ENCODE results near the gene SLC25A18. TPM values are rescaled to one million over a fixed set of nuclear protein-coding genes. Genes with fewer than 3 reads are reported as not detected.

Gene SLC25A18
- total RNA-seq, 5 donors from 2014 or later (not counting 1 experiment from before 2014, with no cell fraction given) = not detected

DNA sequence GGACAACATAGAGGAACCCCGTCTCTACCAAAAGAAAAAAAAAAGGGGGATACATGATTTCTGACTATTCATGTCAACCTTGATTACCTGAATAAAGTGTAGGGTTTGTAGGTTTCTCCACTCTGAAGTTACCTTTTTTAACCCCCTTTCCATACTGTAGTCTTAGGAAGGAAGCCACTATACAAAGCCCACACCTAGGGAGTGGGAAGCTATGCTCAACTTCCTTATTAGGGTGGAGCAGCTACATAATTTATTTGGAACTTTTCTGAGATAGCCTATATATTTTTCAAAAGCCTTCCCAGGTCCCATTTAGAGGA is 65.8 kb downstream of the SLC25A18 start:
- no peak for ATAC-seq (replicated peaks in 1 of 4)
- CTCF ChIA-PET = interaction anchor here in 1 of 2 donors (0.8 kb wide), 1 partner anchor 10 kb away, joined by 3 read pairs; no protein-coding TSS in a partner anchor
- Histone ChIP-seq H3K36me3 (ENCODE audit: control insufficient read depth in 2 of 2, extremely low read depth in 1 of 2, insufficient read depth in 1 of 2, low read length in 1 of 2) (peaks cover 0 to 8% of the 10 kb centered on the region in 2 donors), H3K27ac (ENCODE audit: low read length) (peak overlapping the region; percentile 76), H3K27me3 (replicated peaks in 1 of 2; ENCODE audit: control insufficient read depth in 2 of 2, extremely low read depth in 1 of 2, insufficient read depth in 2 of 2, low read length in 1 of 2) (no peaks in the 10 kb centered on the region), H3K4me1 (ENCODE audit: control insufficient read depth in 1 of 2, extremely low read depth in 1 of 2, insufficient read depth in 2 of 2, low read length in 2 of 2) (peaks cover 9 to 39% of the 10 kb centered on the region in 2 experiments), H3K4me3 (ENCODE audit: control insufficient read depth in 1 of 2, extremely low read depth in 1 of 2, low read length in 1 of 2) (peak overlapping the region; percentile 89 to 100), H3K9me3 (no peaks in the 10 kb centered on the region)
- no peak for DNase-seq
- POLR2A ChIA-PET = no interaction called here
- Mint-ChIP-seq H3K4me3 (peak overlapping the region; percentile 89 to 98 (median 94)), H3K36me3 (no peaks in the 10 kb centered on the region), H3K27me3 (no peaks in the 10 kb centered on the region), H3K9me3 (no peaks in the 10 kb centered on the region), H3K4me1 (peaks cover 25 to 33% (median 30%) of the 10 kb centered on the region in 3 donors), H3K27ac (peak overlapping the region; percentile 92 to 96)
- WGBS (ENCODE audit: insufficient coverage) = no CpG with 5 or more reads among the region's 1 CpG

DNA sequence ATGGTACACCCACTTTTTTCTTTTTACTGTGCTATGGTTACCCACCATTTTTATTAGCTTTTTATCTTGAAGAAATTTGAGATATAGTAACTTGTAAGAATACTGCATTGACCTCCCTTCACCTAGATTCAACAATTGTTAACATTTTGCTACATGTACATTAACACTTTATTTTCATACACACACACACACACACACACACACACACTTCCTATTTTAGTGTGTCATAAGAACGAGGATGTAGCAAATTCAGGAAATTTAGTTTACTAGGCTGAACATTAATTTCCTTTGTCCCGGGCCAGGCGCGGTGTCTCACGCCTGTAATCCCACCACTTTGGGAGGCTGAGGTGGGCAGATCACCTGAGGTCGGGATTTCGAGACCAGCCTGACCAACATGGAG is 66.3 kb downstream of the SLC25A18 start:
- peak overlapping the region in 1 of 2 donors; percentile 28 for H3K27ac Mint-ChIP-seq
- no peaks in the 10 kb centered on the region for H3K36me3 Mint-ChIP-seq
- H3K4me3 Mint-ChIP-seq = peak overlapping the region in 2 of 3 donors; percentile 34 to 94
- ChIA-PET POLR2A (no interaction called here), CTCF (interaction anchor here in 1 of 2 donors (0.8 kb wide), 1 partner anchor 10 kb away, joined by 3 read pairs; no protein-coding TSS in a partner anchor)
- no peaks in the 10 kb centered on the region for H3K9me3 Mint-ChIP-seq
- peaks cover 9 to 34% of the 10 kb centered on the region in 2 experiments for H3K4me1 ChIP-seq (ENCODE audit: control insufficient read depth in 1 of 2, extremely low read depth in 1 of 2, insufficient read depth in 2 of 2, low read length in 2 of 2)
- no CpG with 5 or more reads among the region's 7 CpGs for WGBS (ENCODE audit: insufficient coverage)
- H3K4me1 Mint-ChIP-seq = peaks cover 21 to 30% (median 27%) of the 10 kb centered on the region in 3 donors
- DNase-seq = no peak
- H3K36me3 ChIP-seq (ENCODE audit: control insufficient read depth in 2 of 2, extremely low read depth in 1 of 2, insufficient read depth in 1 of 2, low read length in 1 of 2) = peaks cover 0 to 5% of the 10 kb centered on the region in 2 donors
- no peaks in the 10 kb centered on the region for H3K9me3 ChIP-seq
- H3K27me3 Mint-ChIP-seq = no peaks in the 10 kb centered on the region
- H3K27ac ChIP-seq (ENCODE audit: low read length) = peak overlapping the region; percentile 76
- H3K4me3 ChIP-seq (ENCODE audit: control insufficient read depth in 1 of 2, extremely low read depth in 1 of 2, low read length in 1 of 2) = no peak overlapping the region
- no peak for ATAC-seq (replicated peaks in 1 of 4)
- no peaks in the 10 kb centered on the region for H3K27me3 ChIP-seq (replicated peaks in 1 of 2; ENCODE audit: control insufficient read depth in 2 of 2, extremely low read depth in 1 of 2, insufficient read depth in 2 of 2, low read length in 1 of 2)

DNA sequence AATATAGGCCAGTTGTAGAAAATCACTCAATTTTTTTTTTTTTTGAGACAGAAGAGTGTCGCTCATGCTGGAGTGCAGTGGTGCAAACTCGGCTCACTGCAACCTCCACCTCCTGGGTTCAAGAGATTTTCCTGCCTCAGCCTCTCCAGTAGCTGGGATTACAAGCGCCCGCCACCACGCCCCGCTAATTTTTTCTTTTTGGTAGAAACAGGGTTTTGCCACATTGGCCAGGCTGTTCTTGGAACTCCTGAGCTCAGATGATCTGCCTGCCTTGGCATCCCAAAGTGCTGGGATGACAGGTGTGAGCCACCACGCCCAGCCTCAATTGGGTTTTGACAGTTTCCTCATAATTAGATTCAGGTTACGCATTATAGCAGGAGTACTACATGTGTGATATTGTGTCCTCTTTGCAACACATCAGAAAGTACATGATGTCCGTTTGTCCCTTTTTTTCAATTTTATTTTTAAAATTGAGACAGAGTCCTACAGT is 67.8 kb downstream of the SLC25A18 start:
- CTCF ChIA-PET = no interaction called here
- H3K27ac ChIP-seq (ENCODE audit: low read length) = no peak overlapping the region
- Mint-ChIP-seq H3K36me3 (no peaks in the 10 kb centered on the region), H3K4me3 (peak overlapping the region in 1 of 3 donors; percentile 26), H3K4me1 (peaks cover 9 to 18% (median 15%) of the 10 kb centered on the region in 3 donors), H3K27ac (peak overlapping the region in 1 of 2 donors; percentile 11), H3K9me3 (no peaks in the 10 kb centered on the region), H3K27me3 (no peaks in the 10 kb centered on the region)
- POLR2A ChIA-PET = interaction anchor here (0.6 to 0.7 kb wide), 4 partner anchors 12 to 1491 kb away, joined by 3 to 6 read pairs (median 4); partner anchors contain the start of gene DGCR2 (in 1 of the 2)
- no peaks in the 10 kb centered on the region for H3K36me3 ChIP-seq (ENCODE audit: control insufficient read depth in 2 of 2, extremely low read depth in 1 of 2, insufficient read depth in 1 of 2, low read length in 1 of 2)
- H3K9me3 ChIP-seq = no peaks in the 10 kb centered on the region
- no peaks in the 10 kb centered on the region for H3K27me3 ChIP-seq (replicated peaks in 1 of 2; ENCODE audit: control insufficient read depth in 2 of 2, extremely low read depth in 1 of 2, insufficient read depth in 2 of 2, low read length in 1 of 2)
- 100% methylated on average over 2 of the region's 9 CpGs for WGBS (ENCODE audit: insufficient coverage)
- DNase-seq (no peak), ATAC-seq (replicated peaks in 1 of 4) (no peak)
- H3K4me3 ChIP-seq (ENCODE audit: control insufficient read depth in 1 of 2, extremely low read depth in 1 of 2, low read length in 1 of 2) = no peak overlapping the region
- H3K4me1 ChIP-seq (ENCODE audit: control insufficient read depth in 1 of 2, extremely low read depth in 1 of 2, insufficient read depth in 2 of 2, low read length in 2 of 2) = peaks cover 9 to 26% of the 10 kb centered on the region in 2 experiments

DNA sequence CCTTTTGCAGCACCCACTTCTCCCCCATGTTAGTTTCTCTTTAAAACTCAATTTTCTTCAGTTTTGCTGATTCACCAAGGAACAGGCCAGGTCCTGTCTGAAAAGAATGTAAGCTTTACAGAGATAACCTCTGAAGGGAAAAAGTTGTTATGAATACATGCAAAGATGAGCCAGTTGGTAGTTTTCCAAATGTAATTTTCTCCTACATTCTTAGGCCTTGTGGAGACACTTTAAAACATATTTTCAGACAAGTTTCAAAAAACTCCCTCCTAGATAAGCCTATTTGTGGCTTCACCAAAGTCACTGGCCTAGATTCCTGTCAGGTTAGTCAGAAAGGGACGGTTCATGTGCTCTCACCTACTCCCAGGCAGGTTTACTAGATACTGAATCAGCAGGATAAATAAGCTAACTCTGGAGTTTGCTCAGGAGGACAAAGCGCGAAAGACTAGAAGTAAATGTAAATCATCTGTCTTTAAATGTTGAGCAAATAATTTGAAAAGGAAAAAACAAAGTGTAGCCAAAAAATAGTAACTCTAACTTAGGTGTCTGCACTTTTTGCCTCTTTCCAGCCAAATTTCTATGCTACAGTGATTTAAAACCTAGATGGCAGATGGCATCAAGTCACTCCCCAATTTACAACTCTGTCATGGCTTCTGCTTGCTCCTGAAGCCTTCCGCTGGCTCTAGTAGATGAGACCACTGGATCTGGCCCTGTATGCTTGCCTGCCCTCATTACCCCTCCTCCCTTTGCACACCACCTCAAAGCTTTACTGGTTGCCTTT is 70.1 kb downstream of the SLC25A18 start:
- DNase-seq (no peak), ATAC-seq (replicated peaks in 1 of 4) (no peak)
- H3K27me3 Mint-ChIP-seq = no peaks in the 10 kb centered on the region
- no peak overlapping the region for H3K4me3 Mint-ChIP-seq
- ChIA-PET CTCF (no interaction called here), POLR2A (interaction anchor here in 1 of 2 donors (0.5 to 0.7 kb wide), 3 partner anchors 10 to 98 kb away, joined by 3 to 11 read pairs (median 3); no protein-coding TSS in a partner anchor)
- no peaks in the 10 kb centered on the region for H3K36me3 Mint-ChIP-seq
- Histone ChIP-seq H3K27me3 (replicated peaks in 1 of 2; ENCODE audit: control insufficient read depth in 2 of 2, extremely low read depth in 1 of 2, insufficient read depth in 2 of 2, low read length in 1 of 2) (no peaks in the 10 kb centered on the region), H3K27ac (ENCODE audit: low read length) (no peak overlapping the region), H3K36me3 (ENCODE audit: control insufficient read depth in 2 of 2, extremely low read depth in 1 of 2, insufficient read depth in 1 of 2, low read length in 1 of 2) (no peaks in the 10 kb centered on the region), H3K9me3 (no peaks in the 10 kb centered on the region), H3K4me1 (ENCODE audit: control insufficient read depth in 1 of 2, extremely low read depth in 1 of 2, insufficient read depth in 2 of 2, low read length in 2 of 2) (peaks cover 9 to 15% of the 10 kb centered on the region in 2 experiments), H3K4me3 (ENCODE audit: control insufficient read depth in 1 of 2, extremely low read depth in 1 of 2, low read length in 1 of 2) (no peak overlapping the region)
- WGBS (ENCODE audit: insufficient coverage) = 95% methylated on average over 2 of the region's 4 CpGs
- no peak overlapping the region for H3K27ac Mint-ChIP-seq
- no peaks in the 10 kb centered on the region for H3K9me3 Mint-ChIP-seq
- H3K4me1 Mint-ChIP-seq = peaks cover 18 to 20% (median 19%) of the 10 kb centered on the region in 3 donors

DNA sequence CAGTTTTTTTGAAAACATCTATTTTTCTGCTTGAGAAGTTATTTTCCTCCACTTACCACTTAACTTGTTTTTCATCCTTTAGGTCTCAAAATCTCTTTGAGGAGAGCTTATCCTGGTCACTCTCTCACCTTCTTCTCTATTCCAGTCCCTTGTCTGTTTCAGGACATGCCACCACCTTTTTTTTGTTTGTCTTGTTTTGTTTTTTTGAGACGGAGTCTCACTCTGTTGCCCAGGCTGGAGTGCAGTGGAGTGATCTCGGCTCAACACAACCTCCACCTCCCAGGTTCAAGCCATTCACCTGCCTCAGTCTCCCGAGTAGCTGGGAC is 70.7 kb downstream of the SLC25A18 start:
- ChIA-PET POLR2A (interaction anchor here in 1 of 2 donors (0.5 kb wide), 3 partner anchors 10 to 480 kb away, joined by 3 to 5 read pairs (median 3); no protein-coding TSS in a partner anchor), CTCF (no interaction called here)
- Histone ChIP-seq H3K27ac (ENCODE audit: low read length) (no peak overlapping the region), H3K4me1 (ENCODE audit: control insufficient read depth in 1 of 2, extremely low read depth in 1 of 2, insufficient read depth in 2 of 2, low read length in 2 of 2) (peaks cover 8 to 13% of the 10 kb centered on the region in 2 experiments), H3K4me3 (ENCODE audit: control insufficient read depth in 1 of 2, extremely low read depth in 1 of 2, low read length in 1 of 2) (no peak overlapping the region), H3K27me3 (replicated peaks in 1 of 2; ENCODE audit: control insufficient read depth in 2 of 2, extremely low read depth in 1 of 2, insufficient read depth in 2 of 2, low read length in 1 of 2) (no peaks in the 10 kb centered on the region), H3K9me3 (no peaks in the 10 kb centered on the region), H3K36me3 (ENCODE audit: control insufficient read depth in 2 of 2, extremely low read depth in 1 of 2, insufficient read depth in 1 of 2, low read length in 1 of 2) (no peaks in the 10 kb centered on the region)
- Mint-ChIP-seq H3K4me3 (no peak overlapping the region), H3K9me3 (no peaks in the 10 kb centered on the region), H3K27me3 (no peaks in the 10 kb centered on the region), H3K4me1 (peaks cover 12 to 17% (median 15%) of the 10 kb centered on the region in 3 donors), H3K27ac (no peak overlapping the region), H3K36me3 (no peaks in the 10 kb centered on the region)
- no CpG with 5 or more reads among the region's 3 CpGs for WGBS (ENCODE audit: insufficient coverage)
- ATAC-seq (replicated peaks in 1 of 4) (no peak), DNase-seq (no peak)

DNA sequence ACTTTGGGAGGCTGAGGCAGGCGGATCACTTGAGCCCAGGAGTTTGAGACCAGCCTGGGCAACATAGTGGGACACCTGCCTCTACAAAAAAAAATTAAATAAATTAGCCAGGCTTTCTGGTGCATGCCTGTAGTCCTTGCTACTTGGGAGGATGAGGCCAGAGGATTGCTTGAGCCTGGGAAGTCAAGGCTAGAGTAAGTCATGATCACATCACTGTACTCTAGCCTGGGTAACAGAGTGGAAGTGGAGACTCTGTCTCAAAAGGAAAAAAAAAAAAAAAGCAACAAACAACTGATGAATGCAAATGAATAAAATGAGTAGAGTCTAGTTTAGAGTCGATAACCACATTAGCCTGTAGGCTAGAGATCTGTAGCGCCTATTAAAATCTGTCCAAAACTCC is 71.4 kb downstream of the SLC25A18 start:
- Mint-ChIP-seq H3K36me3 (no peaks in the 10 kb centered on the region), H3K27me3 (no peaks in the 10 kb centered on the region), H3K4me3 (no peak overlapping the region), H3K27ac (no peak overlapping the region), H3K9me3 (no peaks in the 10 kb centered on the region), H3K4me1 (peaks cover 14 to 19% (median 18%) of the 10 kb centered on the region in 3 donors)
- 90% methylated on average over 2 of the region's 3 CpGs for WGBS (ENCODE audit: insufficient coverage)
- no peaks in the 10 kb centered on the region for H3K27me3 ChIP-seq (replicated peaks in 1 of 2; ENCODE audit: control insufficient read depth in 2 of 2, extremely low read depth in 1 of 2, insufficient read depth in 2 of 2, low read length in 1 of 2)
- no peak overlapping the region for H3K4me3 ChIP-seq (ENCODE audit: control insufficient read depth in 1 of 2, extremely low read depth in 1 of 2, low read length in 1 of 2)
- no peak overlapping the region for H3K27ac ChIP-seq (ENCODE audit: low read length)
- no peak for ATAC-seq (replicated peaks in 1 of 4)
- peaks cover 5 to 16% of the 10 kb centered on the region in 2 experiments for H3K4me1 ChIP-seq (ENCODE audit: control insufficient read depth in 1 of 2, extremely low read depth in 1 of 2, insufficient read depth in 2 of 2, low read length in 2 of 2)
- no peaks in the 10 kb centered on the region for H3K9me3 ChIP-seq
- ChIA-PET CTCF (no interaction called here), POLR2A (no interaction called here)
- H3K36me3 ChIP-seq (ENCODE audit: control insufficient read depth in 2 of 2, extremely low read depth in 1 of 2, insufficient read depth in 1 of 2, low read length in 1 of 2) = no peaks in the 10 kb centered on the region
- DNase-seq = no peak

Data from T-cell (primary cell).